ENCODE data around the gene PFDN6.

DNA sequence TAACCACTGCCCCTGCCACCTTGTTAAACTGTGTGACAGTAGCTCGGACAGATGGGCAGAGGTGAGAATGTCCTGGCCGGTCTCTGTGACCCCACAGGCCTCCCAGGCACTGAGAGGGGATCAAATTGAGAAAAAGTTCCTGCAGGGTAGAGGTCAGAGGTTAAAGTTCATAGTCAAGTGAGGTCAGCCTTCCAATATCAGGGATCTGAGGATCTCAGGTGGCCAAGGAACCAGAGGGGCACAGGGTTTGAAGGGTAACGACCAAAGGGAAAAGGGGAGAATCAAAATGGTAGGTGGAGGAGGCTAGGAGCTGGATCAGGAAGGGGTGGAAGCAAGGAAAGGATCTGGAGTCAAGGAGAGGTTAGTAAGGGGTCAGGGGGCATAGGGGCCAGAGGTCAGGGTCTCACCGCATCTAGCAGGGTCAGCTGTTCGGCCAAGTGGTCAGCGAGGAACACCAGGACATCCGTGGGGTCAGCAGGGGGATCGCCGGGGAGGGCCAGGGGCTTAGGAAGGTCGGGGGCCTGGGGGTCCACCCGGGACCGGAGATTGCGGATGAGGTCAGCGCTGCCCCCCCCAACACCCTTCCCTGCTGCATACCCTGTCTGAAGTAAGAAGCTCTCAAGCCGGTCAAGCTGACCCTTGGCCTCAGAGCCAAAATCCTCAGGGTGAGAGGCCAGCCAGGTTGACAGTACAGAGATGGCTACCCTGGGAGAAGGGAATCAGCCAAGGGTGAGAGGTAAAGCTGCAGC lies 6.4 kb downstream of the PFDN6 start:
- TF ChIP-seq CTCF (optimal IDR thresholded peaks at IDR 0.05 in 1 of 3, IDR thresholded peaks at IDR 0.05 in 1 of 3, conservative IDR thresholded peaks at IDR 0.05 in 1 of 3; ENCODE audit: extremely low read depth in 1 of 3, insufficient read depth in 2 of 3, low read length in 3 of 3) (no peak), EZH2 (IDR thresholded peaks at IDR 0.05; ENCODE audit: low read length) (no peak)
